DMS53 treated with DMSO at 0.1 percent for 48 hours (cell line): ENCODE measurements around the gene ST14.
"Not testable (repeated sequence)": the region's sequence is repeated elsewhere in the genome, so short reads cannot be mapped to it uniquely, and the experiment has no call there.

ENCODE experiments used
- DNase-seq: peaks from one replicate; lab custom pipeline; 2025; ENCODE audit not compliant: unreplicated experiment; lab: John Stamatoyannopoulos, UW

ST14 gene

DNA sequence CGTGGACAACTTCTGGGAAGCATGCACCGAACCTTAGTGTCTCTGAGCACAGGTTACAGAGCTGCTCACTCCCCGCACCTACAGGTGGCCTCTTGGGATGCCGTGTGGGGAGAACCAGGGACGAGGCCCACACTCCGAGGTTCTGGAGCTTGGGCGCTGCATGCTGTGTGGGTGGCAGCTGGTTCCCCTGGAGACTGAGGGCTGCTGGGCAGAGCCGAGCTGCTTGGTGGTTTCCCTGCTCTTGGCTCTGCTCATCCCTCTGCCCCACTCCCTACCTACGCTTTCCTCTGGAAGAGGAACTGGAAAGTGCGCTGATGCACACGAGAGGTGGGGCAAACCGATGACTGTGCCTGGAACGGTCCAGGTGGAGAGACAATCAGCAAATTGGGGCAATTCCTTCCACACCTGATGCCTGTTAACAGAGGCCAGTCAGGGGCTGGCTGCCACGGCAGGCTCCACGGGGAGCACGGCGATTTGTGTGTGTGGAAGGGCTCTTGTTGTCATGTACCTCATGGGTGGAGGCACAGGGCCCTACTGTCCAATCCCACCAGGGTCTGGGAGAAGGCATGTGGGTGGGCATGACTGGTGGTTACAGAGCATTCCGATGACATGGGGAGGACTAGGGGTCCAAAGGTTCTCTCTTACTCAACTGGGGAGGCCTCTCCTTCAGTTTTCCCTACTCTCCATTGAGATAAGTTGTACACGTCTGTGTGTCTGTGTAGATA, 60.9 kb downstream of the ST14 start:
- no peak for DNase-seq

DNA sequence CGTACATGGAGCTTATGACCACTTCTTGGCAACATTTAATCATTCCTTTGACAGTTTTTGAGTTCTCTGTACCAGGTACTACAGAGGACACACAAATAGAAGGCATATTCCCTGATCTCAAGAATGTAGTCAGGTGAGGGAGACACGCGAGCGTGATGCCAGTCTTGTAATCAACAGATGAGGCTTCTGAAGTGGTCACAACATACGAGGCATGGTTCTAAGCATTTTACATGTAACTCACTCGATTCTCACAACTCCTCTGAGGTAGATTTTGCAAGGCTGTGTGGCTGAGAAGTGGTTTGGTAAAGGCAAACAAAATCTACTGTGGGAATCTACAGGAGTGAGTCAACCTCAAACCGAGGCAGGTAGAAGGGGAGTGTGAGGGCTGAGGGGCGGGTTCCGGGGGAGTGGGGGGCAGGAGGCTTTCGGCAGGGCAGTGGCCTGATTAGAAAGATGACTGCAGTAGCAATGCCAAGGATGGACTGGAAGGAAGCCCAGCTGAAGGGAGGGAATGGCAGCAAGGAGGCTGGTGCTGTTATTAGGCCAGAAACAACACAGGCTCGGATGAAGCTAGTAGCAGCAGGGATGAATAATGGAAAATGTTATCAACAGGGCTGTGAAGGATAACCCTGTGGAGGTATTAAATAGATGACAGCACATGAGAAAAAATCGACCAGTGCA, 63.8 kb downstream of the ST14 start:
- DNase-seq = no peak

DNA sequence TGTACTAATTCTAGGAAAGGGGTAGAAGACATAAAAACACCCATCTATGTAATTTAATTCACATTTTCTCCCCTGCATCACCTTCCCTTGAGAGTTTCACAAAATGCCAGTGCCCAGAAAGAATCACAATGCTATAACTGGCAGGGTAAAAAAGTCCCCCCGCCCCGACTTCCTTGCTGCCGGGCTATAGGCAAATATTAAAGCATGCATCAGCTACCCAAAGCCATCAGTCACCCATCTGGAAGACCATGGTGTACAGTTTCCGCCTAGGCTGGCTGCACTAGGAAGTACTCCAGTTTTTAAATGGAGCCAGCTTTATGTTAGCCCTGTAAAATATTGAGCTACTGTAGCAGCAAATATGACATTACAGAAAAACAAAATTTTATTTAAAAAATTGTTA, 67.8 kb downstream of the ST14 start:
- DNase-seq = no peak

DNA sequence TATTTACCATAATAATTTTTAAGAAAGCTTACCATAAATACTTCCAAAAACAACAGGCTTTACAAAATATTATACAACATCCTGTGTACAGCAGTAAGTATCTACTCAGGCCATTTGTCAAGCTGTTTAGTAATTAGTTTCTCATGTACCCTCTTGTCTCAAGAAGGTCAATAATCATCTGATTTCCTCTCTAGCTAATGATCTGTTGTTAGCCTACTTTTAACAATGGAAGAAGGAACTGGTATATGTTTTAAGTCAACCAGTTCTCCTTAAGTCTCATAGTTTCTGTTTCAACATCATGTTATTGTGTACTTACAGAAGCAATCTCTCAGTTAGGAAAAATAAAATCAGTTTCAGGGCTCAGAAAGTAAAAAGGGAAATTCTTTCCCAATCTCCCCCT, 73.9 kb downstream of the ST14 start:
- not testable (repeated sequence) for DNase-seq

DNA sequence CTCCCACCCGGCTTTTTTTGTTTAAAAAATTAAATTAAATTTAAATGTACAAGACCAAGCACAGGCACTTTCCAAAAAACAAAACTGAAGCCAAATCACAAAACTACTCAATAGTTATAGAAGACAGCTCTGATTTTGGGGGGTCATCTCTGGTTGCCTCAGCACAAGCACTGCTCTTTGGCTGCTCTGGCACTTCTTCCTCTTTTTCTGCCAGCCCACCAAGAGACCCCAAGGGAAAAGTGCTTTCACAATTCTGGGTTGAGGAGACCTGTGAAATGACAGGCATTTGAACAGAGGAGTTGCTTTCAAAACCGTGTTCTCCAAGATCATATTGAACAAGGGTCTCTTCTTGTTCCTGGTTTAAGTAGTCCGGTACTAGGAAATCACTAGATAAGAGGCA, 74.3 kb downstream of the ST14 start:
- DNase-seq = not testable (repeated sequence)

DNA sequence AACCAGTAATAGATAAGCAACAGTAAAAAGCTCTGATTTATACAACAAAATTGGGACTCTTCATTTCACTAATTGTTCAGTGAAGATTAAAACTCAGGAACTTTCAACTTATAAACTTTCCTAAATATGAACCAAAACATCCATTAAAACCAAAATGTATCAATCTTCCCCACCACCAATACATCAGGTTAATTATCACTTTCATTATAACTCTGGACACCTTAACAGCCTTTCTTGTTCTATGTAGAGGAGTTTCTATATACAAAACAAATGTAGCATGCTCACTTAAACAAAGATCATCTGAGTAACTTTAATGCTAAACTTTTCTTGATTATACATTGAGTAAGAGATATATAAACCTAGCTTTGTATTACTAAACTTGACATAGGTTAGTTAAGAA, 74.7 kb downstream of the ST14 start:
- no peak for DNase-seq

DNA sequence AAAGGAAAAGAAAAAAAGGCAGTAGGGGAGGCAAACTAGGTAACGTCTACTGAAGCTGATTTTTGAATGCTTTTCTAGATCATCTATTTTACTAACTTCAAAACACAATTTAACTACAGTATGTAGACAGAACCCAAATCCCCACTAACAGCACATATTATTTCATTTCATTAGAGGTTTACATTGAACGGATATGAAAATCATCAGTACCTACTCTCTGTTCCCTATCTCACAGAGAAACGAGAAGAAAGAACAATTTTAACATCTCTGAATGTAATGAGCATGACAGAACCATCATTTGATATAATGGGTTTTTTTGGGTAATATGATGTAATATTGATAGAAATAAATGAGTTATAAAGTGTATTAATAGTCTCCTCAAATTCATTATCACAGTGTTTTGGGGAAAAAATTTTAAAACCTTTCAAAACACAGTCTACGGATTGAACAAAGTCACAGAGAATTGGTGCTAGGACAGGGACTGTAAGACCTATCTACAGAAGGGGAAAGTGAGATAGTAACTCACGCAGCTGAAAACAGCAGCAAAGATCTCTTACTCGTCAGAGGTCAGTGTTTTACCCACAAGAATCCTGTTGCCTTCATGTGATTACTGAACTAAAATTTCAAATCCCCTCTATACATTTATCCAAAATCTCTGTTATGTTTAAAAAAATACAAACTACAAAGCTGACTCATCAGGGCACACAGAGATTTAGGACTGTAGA, 77.9 kb downstream of the ST14 start:
- DNase-seq = no peak

DNA sequence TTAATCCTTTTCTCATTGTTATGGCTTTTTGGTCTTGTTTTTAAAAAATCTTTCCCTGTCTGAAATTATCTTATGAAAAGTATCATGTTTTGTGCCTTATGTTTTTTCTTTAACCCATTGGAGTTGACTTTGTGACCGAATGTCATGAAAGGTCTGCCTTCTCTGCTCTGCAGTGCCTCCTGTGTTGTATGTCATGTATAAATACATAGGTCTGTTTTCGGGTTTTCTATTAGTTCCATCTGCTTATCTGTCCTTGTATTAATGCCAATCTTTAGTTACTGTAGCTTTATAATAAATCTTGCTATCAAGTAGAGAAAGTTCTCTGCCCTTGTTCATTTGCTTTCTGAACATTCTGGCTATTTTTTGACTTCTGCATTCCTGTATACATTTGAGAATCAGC, 82.1 kb downstream of the ST14 start:
- no peak for DNase-seq

DNA sequence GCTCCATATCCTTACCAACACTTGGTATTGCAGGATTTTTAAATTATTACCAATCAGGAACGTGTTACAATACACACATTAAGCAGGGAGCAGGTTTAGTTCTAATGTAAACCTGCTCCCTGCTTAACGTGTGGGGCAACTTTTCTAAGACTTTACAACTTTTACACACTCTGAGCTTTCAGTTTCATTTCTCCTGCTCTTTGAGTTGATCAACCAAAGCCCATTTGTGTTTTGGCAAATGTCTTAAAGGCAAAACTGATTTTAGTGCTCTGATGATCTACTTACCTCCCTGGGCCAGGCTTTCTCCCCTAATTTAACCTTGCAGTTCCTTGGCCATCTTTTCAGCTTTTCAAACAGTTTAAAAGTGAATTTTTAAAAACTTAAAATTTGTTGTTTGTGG, 84.2 kb downstream of the ST14 start:
- no peak for DNase-seq

DNA sequence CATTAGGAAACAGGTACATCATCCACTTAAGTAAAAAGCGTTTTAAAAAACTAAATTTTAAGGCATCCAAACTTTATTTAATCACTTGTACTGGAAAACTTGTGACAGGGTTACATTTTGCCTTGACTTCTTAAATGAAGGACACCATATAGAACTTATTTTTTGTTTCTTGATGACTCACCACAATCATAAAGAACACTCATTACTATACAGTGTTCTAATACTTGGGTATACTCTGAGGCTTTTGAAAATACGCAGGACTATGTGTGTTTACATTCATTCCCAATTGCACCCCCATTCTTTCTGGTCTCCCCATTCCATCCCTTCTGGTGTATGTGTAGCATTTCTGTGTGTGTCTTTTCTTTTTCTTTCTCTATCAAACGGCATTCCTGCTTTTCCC, 85.3 kb downstream of the ST14 start:
- DNase-seq = no peak

DNA sequence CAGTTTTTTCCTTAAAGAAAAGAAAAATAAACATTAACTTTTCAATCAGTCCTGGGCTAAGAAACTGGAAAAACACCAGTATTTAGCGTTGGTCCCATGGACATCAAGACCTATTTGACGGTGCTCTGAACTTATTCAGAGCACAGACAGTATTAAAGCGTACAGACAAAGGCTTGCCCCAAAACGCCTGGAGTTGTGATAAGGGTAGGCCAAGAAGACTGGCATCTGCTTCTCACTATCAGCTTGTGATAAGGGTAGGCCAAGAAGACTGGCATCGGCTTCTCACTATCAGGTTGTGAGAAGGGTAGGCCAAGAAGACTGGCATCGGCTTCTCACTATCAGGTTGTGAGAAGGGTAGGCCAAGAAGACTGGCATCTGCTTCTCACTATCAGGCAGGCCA, 85.8 kb downstream of the ST14 start:
- not testable (repeated sequence) for DNase-seq

DNA sequence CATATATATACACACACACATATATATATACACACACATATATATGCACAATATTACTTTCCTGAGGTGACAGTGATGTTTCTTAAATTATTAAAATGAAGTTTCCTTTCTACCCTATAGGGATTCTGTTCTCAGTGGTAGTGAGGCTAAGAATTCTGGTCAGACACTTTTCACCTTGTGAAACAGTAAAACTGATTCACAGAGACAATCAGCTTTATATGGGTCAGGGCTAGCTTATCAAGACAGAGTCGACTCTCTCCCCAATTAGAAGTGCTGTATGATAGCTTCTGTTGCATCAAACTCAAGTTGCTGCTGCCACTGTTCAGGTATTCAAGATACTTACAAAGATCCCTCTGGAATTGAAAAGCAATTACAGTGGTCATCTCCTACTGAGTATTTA, 86.7 kb downstream of the ST14 start:
- DNase-seq = no peak

DNA sequence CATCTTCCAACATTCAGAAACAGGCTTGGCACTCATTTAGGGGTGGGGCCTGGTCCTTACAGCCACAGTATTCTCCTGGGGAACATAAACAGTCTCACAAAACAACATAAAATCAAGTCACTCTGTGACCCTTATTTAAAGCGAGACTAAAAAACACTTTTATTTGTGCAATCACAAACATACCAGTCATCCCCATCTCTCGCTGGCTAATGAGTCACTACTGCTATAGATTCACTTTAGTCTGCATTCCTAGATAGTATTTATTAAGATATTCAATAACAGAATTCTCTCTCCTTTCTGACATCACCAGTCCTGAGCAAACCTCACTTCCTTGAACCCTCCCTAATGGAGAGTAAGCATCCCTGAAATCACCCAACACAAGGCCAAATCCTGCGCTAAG, 87.2 kb downstream of the ST14 start:
- DNase-seq = no peak

DNA sequence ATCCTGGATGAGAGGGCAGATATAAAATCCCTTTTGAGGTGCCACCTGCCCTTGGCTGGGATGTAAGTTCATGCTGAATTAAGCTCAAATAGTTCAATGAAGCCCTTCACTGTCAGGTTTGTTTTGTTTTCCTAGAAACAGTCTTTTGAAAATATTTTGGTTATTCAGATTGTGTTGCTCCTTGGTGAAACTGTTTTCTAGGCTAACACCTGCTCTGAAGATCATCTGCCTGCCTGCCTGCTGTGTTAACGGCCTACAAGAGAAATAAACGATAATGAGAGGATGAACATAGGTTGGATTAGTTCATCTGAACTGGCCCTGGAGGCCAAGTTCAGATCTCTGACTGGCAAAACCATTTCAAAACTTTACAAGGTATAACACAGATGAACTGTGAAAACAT, 87.7 kb downstream of the ST14 start:
- no peak for DNase-seq

DNA sequence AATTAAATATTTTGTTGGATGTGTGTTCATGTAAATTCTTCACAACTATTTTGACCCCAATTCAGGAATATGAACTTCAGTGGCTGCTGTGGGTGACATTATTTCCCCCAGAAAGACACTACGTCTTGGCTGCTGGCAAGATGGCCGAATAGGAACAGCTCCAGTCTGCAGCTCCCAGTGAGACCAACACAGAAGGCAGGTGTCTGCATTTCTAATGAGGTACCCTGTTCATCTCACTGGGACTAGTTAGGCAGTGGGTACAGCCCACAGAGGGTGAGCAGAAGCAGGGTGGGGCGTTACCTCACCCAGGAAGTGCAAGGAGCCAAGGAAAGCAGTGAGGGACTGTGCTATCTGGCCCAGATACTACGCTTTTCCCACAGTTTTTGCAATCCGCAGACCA, 89.8 kb downstream of the ST14 start:
- no peak for DNase-seq

DNA sequence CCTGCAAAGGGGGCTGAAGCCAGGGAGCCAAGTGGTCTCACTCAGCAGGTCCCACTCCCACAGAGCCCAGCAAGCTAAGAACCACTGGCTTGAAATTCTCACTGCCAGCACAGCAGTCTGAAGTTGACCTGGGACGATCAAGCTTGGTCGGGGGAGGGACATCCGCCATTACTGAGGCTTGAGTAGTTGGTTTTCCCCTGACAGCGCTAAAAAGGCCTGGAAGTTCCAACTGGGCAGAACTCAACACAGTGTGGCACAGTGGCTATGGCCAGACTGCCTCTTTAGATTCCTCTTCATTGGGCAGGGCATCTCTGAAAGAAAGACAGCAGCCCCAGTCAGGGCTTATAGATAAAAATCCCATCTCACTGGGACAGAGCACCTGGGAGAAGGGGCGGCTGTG, 90.3 kb downstream of the ST14 start:
- DNase-seq = not testable (repeated sequence)

DNA sequence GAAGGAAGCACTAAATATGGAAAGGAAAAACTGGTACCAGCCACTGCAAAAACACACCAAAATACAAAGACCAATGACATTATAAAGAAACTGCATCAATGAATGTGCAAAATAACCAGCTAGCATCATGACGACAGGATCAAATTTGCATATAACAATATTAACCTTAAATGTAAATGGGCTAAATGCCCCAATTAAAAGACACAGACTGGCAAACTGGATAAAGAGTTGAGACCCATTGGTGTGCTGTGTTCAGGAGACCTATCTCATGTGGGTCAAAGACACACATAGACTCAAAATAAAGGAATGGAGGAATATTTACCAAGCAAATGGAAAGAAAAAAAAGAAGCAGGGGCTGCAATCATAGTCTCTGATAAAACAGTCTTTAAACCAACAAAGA, 92.2 kb downstream of the ST14 start:
- not testable (repeated sequence) for DNase-seq
